ENCODE measurements around the gene S100Z.
A peak's percentile ranks its signal among the peaks of the same experiment; 100 is the strongest.
"Not testable (repeated sequence)": the region's sequence is repeated elsewhere in the genome, so short reads cannot be mapped to it uniquely, and the experiment has no call there.

S100Z gene

GRCh38 chr5:76888733-76889300, 39.0 kb downstream of the S100Z start:
- H3K27me3 Mint-ChIP-seq (ENCODE audit: low read depth, poor library complexity) = peaks cover 10% of the 10 kb centered on the region
- peaks cover 4% of the 10 kb centered on the region for H3K9me3 Mint-ChIP-seq
- H3K4me1 Mint-ChIP-seq = no peaks in the 10 kb centered on the region
- H3K4me3 Mint-ChIP-seq = no peak overlapping the region
- no peak for DNase-seq
- H3K36me3 Mint-ChIP-seq (ENCODE audit: low read depth) = no peaks in the 10 kb centered on the region
- TF ChIP-seq, protein P1, sequence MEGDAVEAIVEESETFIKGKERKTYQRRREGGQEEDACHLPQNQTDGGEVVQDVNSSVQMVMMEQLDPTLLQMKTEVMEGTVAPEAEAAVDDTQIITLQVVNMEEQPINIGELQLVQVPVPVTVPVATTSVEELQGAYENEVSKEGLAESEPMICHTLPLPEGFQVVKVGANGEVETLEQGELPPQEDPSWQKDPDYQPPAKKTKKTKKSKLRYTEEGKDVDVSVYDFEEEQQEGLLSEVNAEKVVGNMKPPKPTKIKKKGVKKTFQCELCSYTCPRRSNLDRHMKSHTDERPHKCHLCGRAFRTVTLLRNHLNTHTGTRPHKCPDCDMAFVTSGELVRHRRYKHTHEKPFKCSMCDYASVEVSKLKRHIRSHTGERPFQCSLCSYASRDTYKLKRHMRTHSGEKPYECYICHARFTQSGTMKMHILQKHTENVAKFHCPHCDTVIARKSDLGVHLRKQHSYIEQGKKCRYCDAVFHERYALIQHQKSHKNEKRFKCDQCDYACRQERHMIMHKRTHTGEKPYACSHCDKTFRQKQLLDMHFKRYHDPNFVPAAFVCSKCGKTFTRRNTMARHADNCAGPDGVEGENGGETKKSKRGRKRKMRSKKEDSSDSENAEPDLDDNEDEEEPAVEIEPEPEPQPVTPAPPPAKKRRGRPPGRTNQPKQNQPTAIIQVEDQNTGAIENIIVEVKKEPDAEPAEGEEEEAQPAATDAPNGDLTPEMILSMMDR (IDR thresholded peaks at IDR 0.05) = no peak
- H3K27ac Mint-ChIP-seq = no peak overlapping the region

GRCh38 chr5:76893294-76893693, 43.5 kb downstream of the S100Z start:
- Mint-ChIP-seq H3K27ac (no peak overlapping the region), H3K9me3 (peaks cover 23% of the 10 kb centered on the region), H3K27me3 (ENCODE audit: low read depth, poor library complexity) (peaks cover 4% of the 10 kb centered on the region), H3K4me3 (no peak overlapping the region), H3K36me3 (ENCODE audit: low read depth) (no peaks in the 10 kb centered on the region), H3K4me1 (no peaks in the 10 kb centered on the region)
- TF ChIP-seq, protein P1 (IDR thresholded peaks at IDR 0.05) = no peak
- DNase-seq = no peak

- H3K9me3 Mint-ChIP-seq = peaks cover 49% of the 10 kb centered on the region
- H3K4me3 Mint-ChIP-seq = no peak overlapping the region
- H3K27me3 Mint-ChIP-seq (ENCODE audit: low read depth, poor library complexity) = peaks cover 4% of the 10 kb centered on the region
- TF ChIP-seq, protein P1 (IDR thresholded peaks at IDR 0.05) = no peak
- DNase-seq = no peak
- no peak overlapping the region for H3K27ac Mint-ChIP-seq
- H3K4me1 Mint-ChIP-seq = no peaks in the 10 kb centered on the region
- H3K36me3 Mint-ChIP-seq (ENCODE audit: low read depth) = no peaks in the 10 kb centered on the region
Measured at GRCh38 chr5:76896196-76896595, 46.4 kb downstream of the S100Z start.

GRCh38 chr5:76901522-76901921, 51.7 kb downstream of the S100Z start:
- Mint-ChIP-seq H3K4me3 (no peak overlapping the region), H3K9me3 (peaks cover 53% of the 10 kb centered on the region), H3K36me3 (ENCODE audit: low read depth) (no peaks in the 10 kb centered on the region), H3K27me3 (ENCODE audit: low read depth, poor library complexity) (peaks cover 4% of the 10 kb centered on the region), H3K27ac (no peak overlapping the region), H3K4me1 (no peaks in the 10 kb centered on the region)
- TF ChIP-seq, protein P1 (IDR thresholded peaks at IDR 0.05) = no peak
- no peak for DNase-seq

- H3K27ac Mint-ChIP-seq = no peak overlapping the region
- peaks cover 7% of the 10 kb centered on the region for H3K27me3 Mint-ChIP-seq (ENCODE audit: low read depth, poor library complexity)
- no peak for DNase-seq
- H3K4me1 Mint-ChIP-seq = peaks cover 26% of the 10 kb centered on the region
- H3K9me3 Mint-ChIP-seq = peaks cover 14% of the 10 kb centered on the region
- TF ChIP-seq, protein P1 (IDR thresholded peaks at IDR 0.05) = no peak
- H3K4me3 Mint-ChIP-seq = no peak overlapping the region
- H3K36me3 Mint-ChIP-seq (ENCODE audit: low read depth) = no peaks in the 10 kb centered on the region
Measured at GRCh38 chr5:76908166-76908565, 58.4 kb downstream of the S100Z start.

DNA sequence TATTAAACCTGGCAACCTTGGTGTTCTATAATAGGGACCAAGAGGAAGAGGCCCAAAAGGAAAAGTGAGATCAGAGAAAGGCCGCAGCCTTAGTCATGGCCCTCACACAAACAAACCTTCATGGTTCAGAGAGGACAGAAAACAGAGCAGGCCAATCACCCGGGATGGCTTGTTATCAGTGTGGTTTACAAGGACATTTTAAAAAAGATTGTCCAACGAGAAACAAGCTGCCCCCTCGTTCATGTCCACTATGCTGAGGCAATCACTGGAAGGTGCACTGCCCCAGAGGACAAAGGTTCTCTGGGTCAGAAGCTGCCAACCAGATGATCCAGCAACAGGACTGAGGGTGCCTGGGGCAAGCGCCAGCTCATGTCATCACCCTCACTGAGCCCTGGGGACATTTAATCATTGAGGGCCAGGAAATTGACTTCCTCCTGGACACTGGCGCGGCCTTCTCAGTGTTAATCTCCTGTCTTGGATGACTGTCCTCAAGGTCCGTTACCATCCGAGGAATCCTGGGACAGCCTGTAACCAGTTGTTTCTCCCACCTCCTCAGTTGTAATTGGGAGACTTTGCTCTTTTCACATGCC, 60.6 kb downstream of the S100Z start:
- Mint-ChIP-seq H3K27ac (peak overlapping the region; percentile 87), H3K4me1 (peaks cover 26% of the 10 kb centered on the region), H3K9me3 (peaks cover 23% of the 10 kb centered on the region)
- H3K27me3 Mint-ChIP-seq (ENCODE audit: low read depth, poor library complexity); H3K4me3 Mint-ChIP-seq; H3K36me3 Mint-ChIP-seq (ENCODE audit: low read depth); DNase-seq: not testable (repeated sequence)

DNA sequence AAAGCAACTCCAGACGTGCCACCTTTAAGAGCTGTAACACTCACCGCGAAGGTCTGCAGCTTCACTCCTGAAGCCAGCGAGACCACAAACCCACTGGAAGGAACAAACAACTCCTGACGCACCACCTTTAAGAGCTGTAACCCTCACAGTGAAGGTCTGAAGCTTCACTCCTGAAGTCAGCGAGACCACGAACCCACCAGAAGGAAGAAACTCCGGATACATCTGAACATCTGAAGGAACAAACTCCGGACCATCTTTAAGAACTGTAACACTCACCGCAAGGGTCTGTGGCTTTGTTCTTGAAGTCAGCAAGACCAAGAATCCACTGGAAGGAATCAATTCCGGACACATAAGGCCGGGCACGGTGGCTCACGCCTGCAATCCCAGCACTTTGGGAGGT, 64.9 kb downstream of the S100Z start:
- not testable (repeated sequence) for DNase-seq; H3K36me3 Mint-ChIP-seq (ENCODE audit: low read depth); H3K27ac Mint-ChIP-seq; H3K27me3 Mint-ChIP-seq (ENCODE audit: low read depth, poor library complexity); H3K4me3 Mint-ChIP-seq
- Mint-ChIP-seq H3K9me3 (peaks cover 20% of the 10 kb centered on the region), H3K4me1 (peaks cover 11% of the 10 kb centered on the region)

Measured in nephron progenitor cell (in vitro differentiated cells).